ENCODE measurements around the gene EDRF1. TPM values are rescaled to one million over a fixed set of nuclear protein-coding genes. Genes with fewer than 3 reads are reported as not detected.

Gene EDRF1
- polyA plus RNA-seq, 1 donor (not counting 4 experiments of a cell fraction or from before 2014, with no cell fraction given): 20.4 TPM

- Histone ChIP-seq H3K27me3 (ENCODE audit: control insufficient read depth, extremely low read depth, insufficient read depth, low read length) (no peaks in the 10 kb centered on the region), H4K20me1 (ENCODE audit: control insufficient read depth, extremely low read depth, insufficient read depth, low read length) (no peaks in the 10 kb centered on the region), H3K79me2 (ENCODE audit: control insufficient read depth, insufficient read depth, low read length) (no peaks in the 10 kb centered on the region), H3K36me3 (ENCODE audit: control insufficient read depth in 2 of 2, extremely low read depth in 1 of 2, insufficient read depth in 2 of 2, low read length in 2 of 2) (peaks cover 2 to 12% of the 10 kb centered on the region in 2 experiments), H3K4me1 (ENCODE audit: control insufficient read depth, extremely low read depth, insufficient read depth, low read length) (peaks cover 7% of the 10 kb centered on the region), H3K9ac (ENCODE audit: control insufficient read depth, extremely low read depth, insufficient read depth, low read length) (no peak overlapping the region), H3K27ac (ENCODE audit: control insufficient read depth, insufficient read depth, low read length) (no peak overlapping the region), H3K4me2 (ENCODE audit: control insufficient read depth, extremely low read depth, insufficient read depth, low read depth, low read length) (no peak overlapping the region), H3K4me3 (ENCODE audit: control insufficient read depth in 2 of 3, extremely low read depth in 1 of 3, insufficient read depth in 2 of 3, low read depth in 1 of 3, low read length in 3 of 3) (no peak overlapping the region), H3K9me1 (ENCODE audit: control insufficient read depth, extremely low read depth, insufficient read depth, low read length) (no peaks in the 10 kb centered on the region), H2AFZ (ENCODE audit: control insufficient read depth, low read length) (no peak overlapping the region), H3K9me3 (ENCODE audit: control insufficient read depth, low read depth, low read length) (no peaks in the 10 kb centered on the region)
- dilution Hi-C loops (cut with MboI; ENCODE audit: extremely low pct_ligation_motif_present, low sequenced_read_pairs): no loop called here
- TF ChIP-seq EZH2 (IDR thresholded peaks at IDR 0.05; ENCODE audit: low read length) (no peak), CTCF (optimal IDR thresholded peaks at IDR 0.05 in 1 of 3, IDR thresholded peaks at IDR 0.05 in 1 of 3, conservative IDR thresholded peaks at IDR 0.05 in 1 of 3; ENCODE audit: extremely low read depth in 1 of 3, insufficient read depth in 2 of 3, low read length in 3 of 3) (no peak)
- no peak for DNase-seq (ENCODE audit: low read depth, low spot score)
- FAIRE-seq: no peak
Observed at GRCh38 chr10:125799451-125800182, 80.1 kb downstream of the EDRF1 start.

- H3K4me1 ChIP-seq (ENCODE audit: control insufficient read depth, extremely low read depth, insufficient read depth, low read length): peaks cover 7% of the 10 kb centered on the region
- DNase-seq (ENCODE audit: low read depth, low spot score): no peak
- dilution Hi-C loops (cut with MboI; ENCODE audit: extremely low pct_ligation_motif_present, low sequenced_read_pairs): no loop called here
- no peak overlapping the region for H3K27ac ChIP-seq (ENCODE audit: control insufficient read depth, insufficient read depth, low read length)
- H3K9ac ChIP-seq (ENCODE audit: control insufficient read depth, extremely low read depth, insufficient read depth, low read length): no peak overlapping the region
- H2AFZ ChIP-seq (ENCODE audit: control insufficient read depth, low read length): no peak overlapping the region
- H3K9me3 ChIP-seq (ENCODE audit: control insufficient read depth, low read depth, low read length): no peaks in the 10 kb centered on the region
- no peaks in the 10 kb centered on the region for H3K79me2 ChIP-seq (ENCODE audit: control insufficient read depth, insufficient read depth, low read length)
- TF ChIP-seq CTCF (optimal IDR thresholded peaks at IDR 0.05 in 1 of 3, IDR thresholded peaks at IDR 0.05 in 1 of 3, conservative IDR thresholded peaks at IDR 0.05 in 1 of 3; ENCODE audit: extremely low read depth in 1 of 3, insufficient read depth in 2 of 3, low read length in 3 of 3) (no peak), EZH2 (IDR thresholded peaks at IDR 0.05; ENCODE audit: low read length) (no peak)
- FAIRE-seq: no peak
- H3K4me3 ChIP-seq (ENCODE audit: control insufficient read depth in 2 of 3, extremely low read depth in 1 of 3, insufficient read depth in 2 of 3, low read depth in 1 of 3, low read length in 3 of 3): no peak overlapping the region
- peaks cover 5 to 14% of the 10 kb centered on the region in 2 experiments for H3K36me3 ChIP-seq (ENCODE audit: control insufficient read depth in 2 of 2, extremely low read depth in 1 of 2, insufficient read depth in 2 of 2, low read length in 2 of 2)
- no peaks in the 10 kb centered on the region for H4K20me1 ChIP-seq (ENCODE audit: control insufficient read depth, extremely low read depth, insufficient read depth, low read length)
- no peaks in the 10 kb centered on the region for H3K9me1 ChIP-seq (ENCODE audit: control insufficient read depth, extremely low read depth, insufficient read depth, low read length)
- H3K4me2 ChIP-seq (ENCODE audit: control insufficient read depth, extremely low read depth, insufficient read depth, low read depth, low read length): no peak overlapping the region
- H3K27me3 ChIP-seq (ENCODE audit: control insufficient read depth, extremely low read depth, insufficient read depth, low read length): no peaks in the 10 kb centered on the region
Observed at GRCh38 chr10:125801574-125801973, 82.1 kb downstream of the EDRF1 start.

Measured in keratinocyte (primary cell).